HEK293T (cell line): ENCODE data around the gene CA5A.

Experiments used
- BHLHE40 ChIP-seq: fragments of 450-650 bp; IDR thresholded peaks from 2 replicates; pipeline ENCODE4 v1.6.1; 2016; ENCODE audit warnings: mild to moderate bottlenecking, moderate library complexity, borderline replicate concordance
- ELF4 ChIP-seq: fragments of 450-650 bp; IDR thresholded peaks from 2 replicates; pipeline ENCODE4 v1.6.1; 2017; ENCODE audit warnings: antibody characterized with exemption
- FOXA1 ChIP-seq: fragments of 450-650 bp; IDR thresholded peaks from 2 replicates; pipeline ENCODE4 v1.6.1; 2016; ENCODE audit warnings: mild to moderate bottlenecking
- HDGF ChIP-seq: fragments of 450-650 bp; IDR thresholded peaks from 2 replicates; pipeline ENCODE4 v1.6.1; 2017; ENCODE audit warnings: antibody characterized with exemption, borderline replicate concordance
- SP1 ChIP-seq: fragments of 450-650 bp; IDR thresholded peaks from 2 replicates; pipeline ENCODE4 v1.6.1; 2017
- TARDBP ChIP-seq: fragments of 450-650 bp; IDR thresholded peaks from 2 replicates; pipeline ENCODE4 v1.6.1; 2016
- ZNF384 ChIP-seq: fragments of 450-650 bp; IDR thresholded peaks from 2 replicates; pipeline ENCODE4 v1.6.1; 2016

GRCh38 chr16:87878704-87879103 is 57.6 kb downstream of the CA5A start:
- TF ChIP-seq FOXA1 (no peak), ZNF384 (no peak), HDGF (no peak), SP1 (no peak), TARDBP (no peak), ELF4 (no peak), BHLHE40 (no peak)
